ENCODE results near the gene TNFAIP3.

TNFAIP3 gene

GRCh38 chr6:137913996-137914529 lies 47.0 kb downstream of the TNFAIP3 start:
- Histone ChIP-seq H3K4me1 (ENCODE audit: control insufficient read depth, insufficient read depth, low read length) (no peaks in the 10 kb centered on the region), H3K36me3 (ENCODE audit: control insufficient read depth in 2 of 2, insufficient read depth in 2 of 2, low read length in 2 of 2) (no peaks in the 10 kb centered on the region), H3K27ac (ENCODE audit: low read length) (no peak overlapping the region), H3K9me3 (ENCODE audit: control insufficient read depth in 2 of 2, low read length in 2 of 2) (no peaks in the 10 kb centered on the region), H3K27me3 (ENCODE audit: control insufficient read depth in 1 of 2, insufficient read depth in 2 of 2, low read length in 2 of 2) (no peaks in the 10 kb centered on the region), H3K9ac (ENCODE audit: low read length in 2 of 2) (no peak overlapping the region), H3K4me3 (ENCODE audit: low read length in 2 of 2) (no peak overlapping the region)

DNA sequence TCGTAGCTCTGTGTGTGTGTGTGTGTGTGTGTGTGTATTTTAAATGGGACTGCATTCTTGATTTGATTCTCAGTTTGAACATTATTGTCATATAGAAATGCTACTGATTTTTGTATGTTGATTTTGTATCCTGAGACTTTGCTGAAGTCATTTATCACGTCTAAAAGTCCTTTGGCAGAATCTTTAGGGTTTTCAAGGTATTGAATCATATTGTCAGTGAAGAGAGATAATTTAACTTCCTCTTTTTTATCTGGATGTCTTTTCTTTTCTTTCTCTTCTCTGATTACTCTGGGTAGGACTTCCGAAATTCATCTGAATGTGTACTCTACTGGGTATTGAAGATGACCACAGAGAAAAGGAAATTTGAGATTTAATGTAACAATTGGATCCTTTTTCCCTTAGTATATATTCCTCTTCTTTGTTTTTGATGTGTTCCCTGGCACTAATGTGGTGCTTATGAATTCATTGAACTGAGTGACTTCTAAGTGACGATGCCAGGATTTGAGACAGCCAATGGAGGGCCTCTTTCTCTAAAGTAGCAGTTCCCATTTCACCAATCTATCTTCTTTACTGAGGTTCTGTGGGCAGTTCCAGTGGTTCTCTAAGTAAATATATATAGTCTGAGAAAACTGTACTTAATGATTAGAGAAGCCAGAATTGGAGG lies 47.6 kb downstream of the TNFAIP3 start:
- no peaks in the 10 kb centered on the region for H3K36me3 ChIP-seq (ENCODE audit: control insufficient read depth in 2 of 2, insufficient read depth in 2 of 2, low read length in 2 of 2)
- H3K4me3 ChIP-seq (ENCODE audit: low read length in 2 of 2) = no peak overlapping the region
- H3K9ac ChIP-seq (ENCODE audit: low read length in 2 of 2) = no peak overlapping the region
- no peaks in the 10 kb centered on the region for H3K9me3 ChIP-seq (ENCODE audit: control insufficient read depth in 2 of 2, low read length in 2 of 2)
- H3K4me1 ChIP-seq (ENCODE audit: control insufficient read depth, insufficient read depth, low read length) = no peaks in the 10 kb centered on the region
- H3K27me3 ChIP-seq (ENCODE audit: control insufficient read depth in 1 of 2, insufficient read depth in 2 of 2, low read length in 2 of 2) = no peaks in the 10 kb centered on the region
- no peak overlapping the region for H3K27ac ChIP-seq (ENCODE audit: low read length)

- Histone ChIP-seq H3K9ac (ENCODE audit: low read length in 2 of 2) (no peak overlapping the region), H3K4me1 (ENCODE audit: control insufficient read depth, insufficient read depth, low read length) (no peaks in the 10 kb centered on the region), H3K27me3 (ENCODE audit: control insufficient read depth in 1 of 2, insufficient read depth in 2 of 2, low read length in 2 of 2) (no peaks in the 10 kb centered on the region), H3K27ac (ENCODE audit: low read length) (no peak overlapping the region), H3K4me3 (ENCODE audit: low read length in 2 of 2) (no peak overlapping the region), H3K9me3 (ENCODE audit: control insufficient read depth in 2 of 2, low read length in 2 of 2) (no peaks in the 10 kb centered on the region), H3K36me3 (ENCODE audit: control insufficient read depth in 2 of 2, insufficient read depth in 2 of 2, low read length in 2 of 2) (no peaks in the 10 kb centered on the region)
Measured at GRCh38 chr6:137915790-137916189, 48.7 kb downstream of the TNFAIP3 start.

DNA sequence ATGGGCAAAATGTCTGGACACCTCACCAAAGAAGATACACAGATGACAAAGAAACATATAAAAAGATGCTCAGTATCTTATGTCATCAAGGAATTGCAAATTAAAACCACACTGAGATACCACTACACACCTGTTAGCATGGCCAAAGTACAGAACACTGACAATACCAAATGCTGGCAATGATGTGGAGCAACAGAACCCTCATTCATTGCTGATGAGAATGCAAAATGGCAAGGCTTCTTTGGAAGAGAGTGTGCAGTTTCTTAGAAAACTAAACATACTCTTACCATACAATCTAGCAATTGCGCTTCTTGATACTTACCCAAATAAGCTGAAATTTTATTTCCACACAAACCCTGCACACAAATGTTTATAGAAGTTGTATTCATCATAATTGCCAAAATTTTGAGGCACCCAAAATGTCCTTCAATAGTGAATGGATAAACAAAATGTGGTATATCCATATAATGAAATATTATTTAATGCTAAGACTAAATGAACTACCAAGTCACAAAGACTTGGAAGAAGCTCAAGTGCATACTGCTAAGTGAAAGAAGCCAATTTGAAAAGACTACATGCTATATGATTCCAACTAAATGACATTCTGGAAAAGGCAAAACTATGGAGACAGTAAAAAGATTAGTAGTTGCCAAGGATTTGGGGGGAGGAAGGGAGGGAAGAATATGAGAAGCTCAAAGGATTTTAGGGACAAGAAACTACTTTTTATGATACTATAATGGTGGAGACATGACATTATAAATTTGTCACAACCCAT lies 50.7 kb downstream of the TNFAIP3 start:
- Histone ChIP-seq H3K27ac (ENCODE audit: low read length) (no peak overlapping the region), H3K4me1 (ENCODE audit: control insufficient read depth, insufficient read depth, low read length) (no peaks in the 10 kb centered on the region), H3K9me3 (ENCODE audit: control insufficient read depth in 2 of 2, low read length in 2 of 2) (no peaks in the 10 kb centered on the region)

DNA sequence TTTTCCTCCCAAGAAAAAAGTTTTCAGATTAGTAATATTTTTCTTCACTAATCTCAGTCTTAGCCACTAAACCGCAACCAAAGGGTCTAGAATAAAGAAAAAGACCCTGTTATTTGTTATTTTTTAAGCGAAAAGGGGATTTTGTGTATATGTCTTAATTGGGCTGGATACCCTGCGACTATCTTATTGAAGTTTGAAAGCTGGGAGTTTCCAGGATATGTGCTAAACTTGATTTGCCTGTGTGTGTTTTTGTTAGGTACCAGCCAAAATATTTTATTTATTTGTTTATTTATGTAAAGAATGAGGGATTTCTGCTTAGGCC lies 52.4 kb downstream of the TNFAIP3 start:
- Histone ChIP-seq H3K36me3 (ENCODE audit: control insufficient read depth in 2 of 2, insufficient read depth in 2 of 2, low read length in 2 of 2) (no peaks in the 10 kb centered on the region), H3K27ac (ENCODE audit: low read length) (no peak overlapping the region), H3K9me3 (ENCODE audit: control insufficient read depth in 2 of 2, low read length in 2 of 2) (no peaks in the 10 kb centered on the region), H3K4me1 (ENCODE audit: control insufficient read depth, insufficient read depth, low read length) (no peaks in the 10 kb centered on the region), H3K4me3 (ENCODE audit: low read length in 2 of 2) (no peak overlapping the region), H3K9ac (ENCODE audit: low read length in 2 of 2) (no peak overlapping the region), H3K27me3 (ENCODE audit: control insufficient read depth in 1 of 2, insufficient read depth in 2 of 2, low read length in 2 of 2) (no peaks in the 10 kb centered on the region)

More for the DNA sequence above, 50.7 kb downstream of the TNFAIP3 start:
- Histone ChIP-seq H3K4me3 (ENCODE audit: low read length in 2 of 2) (no peak overlapping the region), H3K27me3 (ENCODE audit: control insufficient read depth in 1 of 2, insufficient read depth in 2 of 2, low read length in 2 of 2) (no peaks in the 10 kb centered on the region), H3K9ac (ENCODE audit: low read length in 2 of 2) (no peak overlapping the region), H3K36me3 (ENCODE audit: control insufficient read depth in 2 of 2, insufficient read depth in 2 of 2, low read length in 2 of 2) (no peaks in the 10 kb centered on the region)

GRCh38 chr6:137919837-137920730 lies 53.0 kb downstream of the TNFAIP3 start:
- H3K27ac ChIP-seq (ENCODE audit: low read length) = no peak overlapping the region
- H3K4me3 ChIP-seq (ENCODE audit: low read length in 2 of 2) = no peak overlapping the region
- no peaks in the 10 kb centered on the region for H3K9me3 ChIP-seq (ENCODE audit: control insufficient read depth in 2 of 2, low read length in 2 of 2)
- no peak overlapping the region for H3K9ac ChIP-seq (ENCODE audit: low read length in 2 of 2)
- H3K36me3 ChIP-seq (ENCODE audit: control insufficient read depth in 2 of 2, insufficient read depth in 2 of 2, low read length in 2 of 2) = no peaks in the 10 kb centered on the region
- H3K4me1 ChIP-seq (ENCODE audit: control insufficient read depth, insufficient read depth, low read length) = no peaks in the 10 kb centered on the region
- H3K27me3 ChIP-seq (ENCODE audit: control insufficient read depth in 1 of 2, insufficient read depth in 2 of 2, low read length in 2 of 2) = no peaks in the 10 kb centered on the region

GRCh38 chr6:137921823-137922222 lies 54.8 kb downstream of the TNFAIP3 start:
- H3K4me3 ChIP-seq (ENCODE audit: low read length in 2 of 2) = no peak overlapping the region
- peaks cover 6% of the 10 kb centered on the region for H3K4me1 ChIP-seq (ENCODE audit: control insufficient read depth, insufficient read depth, low read length)
- H3K27ac ChIP-seq (ENCODE audit: low read length) = no peak overlapping the region
- no peaks in the 10 kb centered on the region for H3K27me3 ChIP-seq (ENCODE audit: control insufficient read depth in 1 of 2, insufficient read depth in 2 of 2, low read length in 2 of 2)
- H3K36me3 ChIP-seq (ENCODE audit: control insufficient read depth in 2 of 2, insufficient read depth in 2 of 2, low read length in 2 of 2) = no peaks in the 10 kb centered on the region
- no peaks in the 10 kb centered on the region for H3K9me3 ChIP-seq (ENCODE audit: control insufficient read depth in 2 of 2, low read length in 2 of 2)
- no peak overlapping the region for H3K9ac ChIP-seq (ENCODE audit: low read length in 2 of 2)

GRCh38 chr6:137923866-137924653 lies 57.0 kb downstream of the TNFAIP3 start:
- Histone ChIP-seq H3K27me3 (ENCODE audit: control insufficient read depth in 1 of 2, insufficient read depth in 2 of 2, low read length in 2 of 2) (no peaks in the 10 kb centered on the region), H3K4me3 (ENCODE audit: low read length in 2 of 2) (no peak overlapping the region), H3K9me3 (ENCODE audit: control insufficient read depth in 2 of 2, low read length in 2 of 2) (no peaks in the 10 kb centered on the region), H3K36me3 (ENCODE audit: control insufficient read depth in 2 of 2, insufficient read depth in 2 of 2, low read length in 2 of 2) (no peaks in the 10 kb centered on the region), H3K27ac (ENCODE audit: low read length) (no peak overlapping the region), H3K4me1 (ENCODE audit: control insufficient read depth, insufficient read depth, low read length) (peaks cover 10% of the 10 kb centered on the region), H3K9ac (ENCODE audit: low read length in 2 of 2) (no peak overlapping the region)

DNA sequence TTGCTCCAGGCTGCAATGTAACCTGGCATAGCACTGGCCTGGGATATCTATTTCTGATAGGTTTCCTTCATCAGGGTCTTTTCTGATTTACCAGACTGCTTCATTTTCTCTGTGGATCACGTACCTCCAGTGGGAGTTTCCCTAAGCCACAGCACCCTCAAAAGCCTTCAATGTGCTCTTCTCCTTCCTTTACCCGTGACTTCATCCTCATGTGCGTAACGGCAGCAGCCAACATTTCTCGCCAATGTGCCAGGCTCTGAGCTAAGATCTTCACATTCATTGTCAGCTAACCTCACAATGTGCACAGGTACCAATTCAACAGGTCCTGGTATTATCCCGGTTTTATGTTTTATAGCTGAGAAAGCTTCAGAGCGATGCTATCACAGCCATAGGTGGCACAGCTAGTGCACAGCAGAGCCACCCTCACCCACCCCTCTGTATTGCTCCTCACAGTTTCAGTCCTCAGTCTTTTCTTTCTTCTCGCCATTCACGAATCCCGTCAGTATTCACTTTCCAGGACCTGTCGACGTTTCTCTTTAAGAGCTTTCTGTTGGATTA lies 58.2 kb downstream of the TNFAIP3 start:
- H3K27ac ChIP-seq (ENCODE audit: low read length) = no peak overlapping the region
- H3K9me3 ChIP-seq (ENCODE audit: control insufficient read depth in 2 of 2, low read length in 2 of 2) = no peaks in the 10 kb centered on the region
- H3K4me1 ChIP-seq (ENCODE audit: control insufficient read depth, insufficient read depth, low read length) = peaks cover 10% of the 10 kb centered on the region
- no peaks in the 10 kb centered on the region for H3K36me3 ChIP-seq (ENCODE audit: control insufficient read depth in 2 of 2, insufficient read depth in 2 of 2, low read length in 2 of 2)
- no peak overlapping the region for H3K4me3 ChIP-seq (ENCODE audit: low read length in 2 of 2)
- no peak overlapping the region for H3K9ac ChIP-seq (ENCODE audit: low read length in 2 of 2)
- H3K27me3 ChIP-seq (ENCODE audit: control insufficient read depth in 1 of 2, insufficient read depth in 2 of 2, low read length in 2 of 2) = no peaks in the 10 kb centered on the region

DNA sequence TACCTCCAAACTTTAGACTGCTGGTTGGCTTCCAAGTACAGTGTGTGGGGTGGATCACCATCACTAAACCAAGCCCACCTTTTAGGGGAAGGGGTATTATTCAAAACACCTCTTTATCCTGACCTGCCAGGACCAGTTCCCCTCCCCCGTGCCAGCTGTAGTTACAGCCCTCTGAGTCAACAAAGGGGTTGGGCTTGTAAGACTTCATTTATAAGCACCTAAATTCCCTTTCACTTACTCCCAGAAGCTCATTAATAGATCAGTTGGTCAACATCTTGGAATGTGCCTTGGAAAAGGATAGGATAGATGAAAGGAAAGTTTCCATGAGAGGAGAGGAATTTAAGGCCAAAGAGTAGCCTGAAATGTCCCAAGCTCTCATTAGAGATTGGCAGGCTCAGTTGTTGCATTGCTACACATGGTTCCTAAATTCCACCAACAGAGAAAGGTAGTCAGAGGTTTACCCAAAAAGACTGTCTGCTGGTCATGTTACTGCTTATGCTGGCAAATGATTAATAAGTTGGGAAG lies 59.2 kb downstream of the TNFAIP3 start:
- Histone ChIP-seq H3K9me3 (ENCODE audit: control insufficient read depth in 2 of 2, low read length in 2 of 2) (no peaks in the 10 kb centered on the region), H3K4me3 (ENCODE audit: low read length in 2 of 2) (no peak overlapping the region), H3K27ac (ENCODE audit: low read length) (no peak overlapping the region), H3K27me3 (ENCODE audit: control insufficient read depth in 1 of 2, insufficient read depth in 2 of 2, low read length in 2 of 2) (no peaks in the 10 kb centered on the region), H3K4me1 (ENCODE audit: control insufficient read depth, insufficient read depth, low read length) (peaks cover 10% of the 10 kb centered on the region), H3K9ac (ENCODE audit: low read length in 2 of 2) (no peak overlapping the region), H3K36me3 (ENCODE audit: control insufficient read depth in 2 of 2, insufficient read depth in 2 of 2, low read length in 2 of 2) (no peaks in the 10 kb centered on the region)
